ENCODE results near the gene SLC39A9. TPM values are rescaled to one million over a fixed set of nuclear protein-coding genes. Genes with fewer than 3 reads are reported as not detected.
"Not testable (repeated sequence)": the region's sequence is repeated elsewhere in the genome, so short reads cannot be mapped to it uniquely, and the experiment has no call there.

The SLC39A9 gene
- total and polyA plus RNA-seq, 2 of the 4 experiments (the other 2 are of a cell fraction), result 41.4 to 168 TPM

DNA sequence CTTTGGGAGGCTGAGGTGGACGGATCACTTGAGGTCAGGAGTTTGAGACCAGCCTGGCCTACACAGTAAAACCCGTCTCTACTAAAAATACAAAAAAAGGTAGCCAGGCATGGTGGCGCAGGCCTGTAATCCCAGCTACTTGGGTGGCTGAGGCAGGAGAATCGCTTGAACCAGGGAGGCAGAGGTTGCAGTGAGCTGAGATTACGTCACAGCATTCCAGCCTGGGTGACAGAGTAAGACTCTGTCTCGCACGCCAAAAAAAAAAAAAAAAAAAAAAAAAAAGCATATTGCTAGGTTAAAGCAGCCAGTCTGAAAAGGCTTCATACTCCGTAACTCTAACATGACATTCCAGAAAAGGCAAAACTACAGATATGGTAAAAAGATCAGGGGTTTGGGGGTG is 7.1 kb upstream of the SLC39A9 start:
- H3K4me1 ChIP-seq (ENCODE audit: control insufficient read depth, insufficient read depth, low read length); H3K18ac ChIP-seq (ENCODE audit: low read depth, low read length); H2BK20ac ChIP-seq (ENCODE audit: low read depth, low read length); intact Hi-C loops (cut with micrococcal nuclease); H3K14ac ChIP-seq (replicated peaks; ENCODE audit: low read depth, low read length); H3K4me2 ChIP-seq (ENCODE audit: low read depth, low read length); H2AK5ac ChIP-seq (ENCODE audit: low read depth, low read length); H3K4ac ChIP-seq (ENCODE audit: low read depth, low read length); H4K91ac ChIP-seq (ENCODE audit: insufficient read depth, low read depth, low read length); H3K9me1 ChIP-seq (ENCODE audit: insufficient read depth, low read length); H3K9ac ChIP-seq (ENCODE audit: low read depth, low read length); H2AFZ ChIP-seq (replicated peaks; ENCODE audit: low read length, poor library complexity); H3K27ac ChIP-seq (ENCODE audit: insufficient read depth, low read length); POLR2A ChIA-PET (ENCODE audit: unreplicated experiment); H3K56ac ChIP-seq (ENCODE audit: extremely low read depth, insufficient read depth, low read length); H4K5ac ChIP-seq (ENCODE audit: low read depth, low read length); H4K8ac ChIP-seq (ENCODE audit: low read depth in 2 of 2, low read length in 2 of 2); dilution Hi-C loops (cut with HindIII; ENCODE audit: low sequenced_read_pairs, unreplicated experiment); H2AK9ac ChIP-seq (replicated peaks; ENCODE audit: low read depth, low read length, poor library complexity); H3K27me3 ChIP-seq (ENCODE audit: control insufficient read depth, insufficient read depth, low read length); H2BK120ac ChIP-seq (ENCODE audit: low read depth, low read length); H3K4me3 ChIP-seq (ENCODE audit: insufficient read depth, low read depth, low read length); in situ Hi-C loops (cut with MboI; ENCODE audit: low sequenced_read_pairs); CTCF ChIA-PET; H3K9me3 ChIP-seq (ENCODE audit: control insufficient read depth, insufficient read depth, low read length); BruUV-seq (replicated peaks); ATAC-seq (ENCODE audit: low read depth); H2BK15ac ChIP-seq (ENCODE audit: low read depth, low read length); H2BK5ac ChIP-seq (ENCODE audit: low read depth, low read length, poor library complexity, severe bottlenecking); H3K23ac ChIP-seq (ENCODE audit: low read depth, low read length): not testable (repeated sequence)
- TF ChIP-seq CEBPB (IDR thresholded peaks at IDR 0.05; ENCODE audit: low read depth, low read length), result peak; percentile 18; the same call in 1 of the 2 replicates
- peaks cover 43% of the 10 kb centered on the region for H3K36me3 ChIP-seq (ENCODE audit: control insufficient read depth, insufficient read depth, low read length)
- H3K79me1 ChIP-seq (ENCODE audit: low read depth in 1 of 2, low read length in 2 of 2), result peaks cover 24 to 60% of the 10 kb centered on the region in 2 experiments
- no CpG with 5 or more reads among the region's 8 CpGs for WGBS, 2 experiments (ENCODE audit: extremely low coverage in 2 of 2, insufficient read length in 1 of 2)
- peaks cover 44% of the 10 kb centered on the region for H4K20me1 ChIP-seq (ENCODE audit: insufficient read depth, low read length)
- DNase-seq, result peak; percentile 42
